ENCODE data around the gene SUCLG2.

GRCh38 chr3:67561667-67562394 lies 92.6 kb downstream of the SUCLG2 start:
- TF ChIP-seq CTCF (IDR thresholded peaks at IDR 0.05; ENCODE audit: low read length) (no peak), EZH2 (IDR thresholded peaks at IDR 0.05; ENCODE audit: borderline replicate concordance, low read length) (no peak)

Data from OCI-LY1 (cell line).